ENCODE results near the gene LRRC15.

GRCh38 chr3:194367992-194368841 lies 1.3 kb downstream of the LRRC15 start:
- TF ChIP-seq TARDBP (IDR thresholded peaks at IDR 0.05) (no peak), SP1 (IDR thresholded peaks at IDR 0.05) (no peak), ZNF384 (IDR thresholded peaks at IDR 0.05) (no peak), FOXK2 (IDR thresholded peaks at IDR 0.05) (no peak), ARNT (IDR thresholded peaks at IDR 0.05) (no peak), SUZ12 (IDR thresholded peaks at IDR 0.05) (no peak), HDGF (IDR thresholded peaks at IDR 0.05; ENCODE audit: borderline replicate concordance) (no peak), ELF4 (IDR thresholded peaks at IDR 0.05) (no peak)
- TF ChIP-seq, protein P1, sequence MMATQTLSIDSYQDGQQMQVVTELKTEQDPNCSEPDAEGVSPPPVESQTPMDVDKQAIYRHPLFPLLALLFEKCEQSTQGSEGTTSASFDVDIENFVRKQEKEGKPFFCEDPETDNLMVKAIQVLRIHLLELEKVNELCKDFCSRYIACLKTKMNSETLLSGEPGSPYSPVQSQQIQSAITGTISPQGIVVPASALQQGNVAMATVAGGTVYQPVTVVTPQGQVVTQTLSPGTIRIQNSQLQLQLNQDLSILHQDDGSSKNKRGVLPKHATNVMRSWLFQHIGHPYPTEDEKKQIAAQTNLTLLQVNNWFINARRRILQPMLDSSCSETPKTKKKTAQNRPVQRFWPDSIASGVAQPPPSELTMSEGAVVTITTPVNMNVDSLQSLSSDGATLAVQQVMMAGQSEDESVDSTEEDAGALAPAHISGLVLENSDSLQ (IDR thresholded peaks at IDR 0.05) = no peak

All from HEK293T (cell line).